Cardiac fibroblast (primary cell): ENCODE measurements around the gene SLC35G1.

Source experiments
- DNase-seq, 2 donors: peaks; one replicate each; pipeline versions ENCODE4 v3.0.0 to v3.0.0-alpha.2; 2010; ENCODE audit warnings: low read depth in 2 of 2
- H3K4me3 ChIP-seq, 2 donors: replicated peaks in 1 of 2; 1 replicate in 1 of 2; 2 replicates in 1 of 2; pipeline ENCODE4 v1.5.1; 2011; ENCODE audit warnings: low read depth in 2 of 2, low read length in 2 of 2, mild to moderate bottlenecking in 2 of 2, moderate library complexity in 1 of 2
- TF ChIP-seq, protein P1 (sequence below): IDR thresholded peaks from one replicate; pipeline ENCODE4 v1.5.1; 2011; ENCODE audit warnings: low read depth, mild to moderate bottlenecking, low read length, inconsistent platforms

SLC35G1 gene

DNA sequence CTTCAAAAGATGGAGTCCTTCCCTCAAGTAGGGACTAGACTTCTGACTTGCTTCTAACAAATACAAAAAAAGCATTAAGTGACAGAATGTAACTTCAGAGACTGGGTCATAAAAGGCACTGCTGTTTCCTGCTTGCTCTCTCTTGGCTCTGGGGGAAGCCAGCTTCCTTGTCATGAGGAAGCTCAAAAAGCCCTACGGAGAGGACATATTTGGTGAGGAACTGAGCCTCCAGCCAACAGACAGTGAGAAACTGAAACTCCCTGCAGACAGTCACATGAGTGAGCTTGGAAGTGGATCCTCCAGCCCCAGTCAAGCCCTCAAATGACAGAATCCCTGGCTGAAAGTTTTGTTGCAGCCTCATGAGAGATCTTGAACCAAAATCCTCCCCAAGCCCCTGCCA lies 26.3 kb upstream of the SLC35G1 start:
- no peak overlapping the region for H3K4me3 ChIP-seq
- no peak for DNase-seq
- TF ChIP-seq, protein P1, sequence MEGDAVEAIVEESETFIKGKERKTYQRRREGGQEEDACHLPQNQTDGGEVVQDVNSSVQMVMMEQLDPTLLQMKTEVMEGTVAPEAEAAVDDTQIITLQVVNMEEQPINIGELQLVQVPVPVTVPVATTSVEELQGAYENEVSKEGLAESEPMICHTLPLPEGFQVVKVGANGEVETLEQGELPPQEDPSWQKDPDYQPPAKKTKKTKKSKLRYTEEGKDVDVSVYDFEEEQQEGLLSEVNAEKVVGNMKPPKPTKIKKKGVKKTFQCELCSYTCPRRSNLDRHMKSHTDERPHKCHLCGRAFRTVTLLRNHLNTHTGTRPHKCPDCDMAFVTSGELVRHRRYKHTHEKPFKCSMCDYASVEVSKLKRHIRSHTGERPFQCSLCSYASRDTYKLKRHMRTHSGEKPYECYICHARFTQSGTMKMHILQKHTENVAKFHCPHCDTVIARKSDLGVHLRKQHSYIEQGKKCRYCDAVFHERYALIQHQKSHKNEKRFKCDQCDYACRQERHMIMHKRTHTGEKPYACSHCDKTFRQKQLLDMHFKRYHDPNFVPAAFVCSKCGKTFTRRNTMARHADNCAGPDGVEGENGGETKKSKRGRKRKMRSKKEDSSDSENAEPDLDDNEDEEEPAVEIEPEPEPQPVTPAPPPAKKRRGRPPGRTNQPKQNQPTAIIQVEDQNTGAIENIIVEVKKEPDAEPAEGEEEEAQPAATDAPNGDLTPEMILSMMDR = no peak

DNA sequence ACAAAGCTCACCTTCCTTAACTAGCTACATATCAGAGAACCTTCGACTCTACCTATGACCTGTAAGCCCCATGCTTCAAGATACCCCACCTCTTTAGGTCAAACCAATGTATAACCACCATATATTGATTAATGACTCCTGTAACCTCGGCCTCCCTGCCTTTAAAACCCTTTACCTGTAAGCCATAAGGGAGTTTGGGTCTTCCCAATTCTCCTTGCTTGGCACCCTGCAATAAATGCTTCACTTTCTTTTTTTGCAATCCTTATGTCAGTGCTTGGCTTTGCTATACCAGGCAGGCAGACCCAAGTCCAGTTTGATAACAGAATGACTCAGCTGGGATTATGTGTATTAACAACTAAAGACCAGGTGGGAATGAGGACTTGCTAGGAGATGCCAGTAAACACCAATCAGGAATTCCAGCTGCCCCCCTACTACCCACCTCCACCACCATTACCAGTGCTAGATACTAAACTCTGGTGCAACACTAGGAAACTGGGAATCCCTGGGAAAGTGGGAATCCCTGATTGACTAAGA lies 22.0 kb upstream of the SLC35G1 start:
- DNase-seq = no peak
- TF ChIP-seq, protein P1 = no peak
- no peak overlapping the region for H3K4me3 ChIP-seq

DNA sequence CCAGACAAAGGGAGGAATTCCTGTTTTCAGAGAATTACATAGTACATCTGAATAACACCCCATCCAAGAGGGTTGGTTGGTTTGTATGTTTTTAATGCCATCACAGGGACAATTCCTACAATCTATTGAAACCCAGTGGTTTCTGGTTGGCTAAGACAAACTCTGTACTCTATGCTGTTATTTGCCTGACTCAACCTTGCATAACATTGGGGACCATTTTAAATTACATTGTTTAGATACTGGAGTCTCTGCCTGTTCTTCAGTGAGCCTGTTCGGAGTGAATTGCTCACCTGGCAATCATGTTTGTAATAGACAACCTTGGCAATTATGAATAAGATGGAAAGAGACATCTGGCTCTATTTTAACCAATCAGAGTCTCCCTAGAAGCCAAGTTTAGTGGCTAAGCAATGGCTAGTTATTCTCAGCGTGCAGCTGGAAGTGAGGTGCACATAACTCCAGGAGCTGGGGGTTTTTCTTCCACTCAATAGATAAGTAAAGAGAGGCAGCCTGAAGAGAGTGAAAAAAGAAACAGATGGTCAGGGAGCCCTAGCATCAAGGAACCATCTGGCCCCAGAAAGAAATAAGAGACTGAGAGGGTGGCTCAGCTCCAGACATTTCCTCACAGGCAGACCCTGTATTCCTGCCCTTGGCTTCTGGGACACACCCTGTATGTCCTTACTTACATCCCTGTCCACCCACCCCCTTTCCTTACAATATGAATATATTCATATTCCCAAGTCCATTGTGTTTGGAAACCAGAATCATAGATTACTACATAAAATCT lies 21.2 kb upstream of the SLC35G1 start:
- H3K4me3 ChIP-seq = no peak overlapping the region
- TF ChIP-seq, protein P1 = no peak
- no peak for DNase-seq

DNA sequence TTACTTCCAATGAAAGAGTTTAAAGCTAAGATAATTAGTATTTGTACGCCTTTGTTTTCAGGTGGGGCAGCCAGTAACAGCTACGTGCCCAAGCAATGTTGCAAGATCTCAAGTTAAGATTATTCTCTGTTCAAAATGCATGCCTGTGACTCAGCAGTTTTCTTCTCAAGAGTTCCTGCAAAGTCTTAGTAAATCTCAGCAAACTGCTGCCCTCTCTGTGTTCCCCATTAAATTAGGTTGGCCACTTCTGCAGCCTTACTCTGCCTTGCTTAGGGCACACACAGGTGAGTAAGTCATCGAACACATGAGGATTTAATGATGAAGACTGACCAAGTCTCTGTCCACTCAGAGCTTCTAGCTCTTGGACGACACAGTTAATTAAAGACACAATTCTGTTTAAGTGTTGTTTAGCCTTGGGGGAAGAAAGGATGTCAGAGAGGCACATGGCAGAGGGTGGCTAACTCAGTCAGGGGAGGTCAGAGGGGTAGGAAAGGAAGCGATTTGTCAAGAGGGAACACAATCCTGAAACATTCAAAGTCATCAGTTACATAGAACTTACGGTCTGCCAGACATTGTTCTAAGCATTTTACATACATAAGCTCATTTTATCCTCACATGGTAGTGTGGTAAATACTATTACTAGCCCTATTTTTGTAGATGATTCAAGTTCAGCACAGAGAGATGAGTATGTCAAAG lies 20.2 kb upstream of the SLC35G1 start:
- no peak overlapping the region for H3K4me3 ChIP-seq
- DNase-seq = peak; percentile 52 to 69
- TF ChIP-seq, protein P1 = no peak

DNA sequence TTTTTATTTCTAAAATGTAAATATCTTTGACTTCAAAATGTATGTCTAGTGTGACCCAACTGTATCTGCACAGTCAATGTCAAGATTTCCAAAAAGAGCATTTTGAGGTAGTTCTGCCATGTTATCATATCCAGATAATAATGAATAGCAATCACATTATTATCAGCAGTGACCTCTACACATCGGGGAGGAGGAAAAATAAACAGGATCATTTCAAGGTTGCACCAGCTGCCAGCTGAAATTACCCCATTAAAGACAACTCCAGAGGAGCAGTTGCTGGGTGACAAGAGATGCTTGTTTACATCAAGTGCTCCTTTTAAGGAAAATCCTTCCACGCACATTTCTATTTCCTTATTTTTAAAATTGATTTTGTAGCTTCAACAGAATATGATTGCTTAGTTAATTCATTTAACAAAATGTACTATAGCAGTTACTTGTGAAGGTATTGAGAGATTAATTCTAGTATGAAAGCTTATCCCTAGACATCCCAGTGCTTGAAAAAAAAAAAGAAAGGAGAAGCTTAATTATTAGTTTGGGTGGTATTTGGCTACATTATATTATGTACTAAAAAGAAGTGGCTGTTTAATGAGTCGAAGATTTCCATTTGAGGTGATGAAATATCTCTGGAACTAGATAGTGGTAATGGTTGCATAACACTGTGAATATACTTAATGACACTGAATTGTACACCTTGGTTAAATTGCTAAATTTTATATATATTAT lies 19.3 kb upstream of the SLC35G1 start:
- no peak for DNase-seq
- TF ChIP-seq, protein P1 = no peak
- H3K4me3 ChIP-seq = no peak overlapping the region

DNA sequence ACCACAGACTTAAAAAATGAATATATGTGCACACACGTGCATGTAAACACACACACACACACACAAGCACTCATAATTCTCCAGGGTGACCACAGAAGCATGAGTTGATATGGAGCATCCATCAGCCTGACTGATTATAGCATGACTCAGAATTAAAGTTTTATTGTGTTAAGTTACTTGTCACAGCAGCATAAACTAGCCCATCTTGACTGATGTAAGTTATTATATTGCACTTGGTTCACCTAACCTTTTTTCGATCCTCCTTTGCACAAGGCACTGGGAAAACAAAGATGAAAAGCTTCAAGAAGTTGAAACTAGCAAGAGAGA lies 18.8 kb upstream of the SLC35G1 start:
- TF ChIP-seq, protein P1 = no peak
- peak in 1 of 2 donors; percentile 18 for DNase-seq

More for the DNA sequence above, 18.8 kb upstream of the SLC35G1 start:
- no peak overlapping the region for H3K4me3 ChIP-seq
